ENCODE measurements around the gene CHPF. TPM values are rescaled to one million over a fixed set of nuclear protein-coding genes. Genes with fewer than 3 reads are reported as not detected.

The CHPF gene
- total RNA-seq, 2 experiments from 2014 or later, result 16.6 to 18.4 TPM

DNA sequence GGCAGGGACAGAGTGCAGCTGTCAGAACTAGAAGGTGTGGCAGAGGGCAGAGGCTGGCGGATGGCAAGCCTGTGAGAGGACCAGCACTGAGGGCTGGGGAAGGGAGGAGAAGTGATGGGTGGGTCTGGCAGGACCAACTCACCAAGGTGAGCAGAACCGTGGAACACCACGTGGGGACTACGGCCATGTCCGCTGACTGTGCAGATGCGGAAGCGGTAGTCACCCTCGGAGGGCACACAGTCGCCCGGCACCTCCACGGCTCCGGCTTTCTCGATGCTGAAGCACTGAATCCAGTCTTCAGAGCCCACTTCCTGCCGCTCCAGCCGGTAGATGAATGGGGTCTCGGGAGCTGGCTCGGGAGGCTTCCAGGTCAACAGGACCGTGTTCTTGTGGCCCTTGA is 23.5 kb upstream of the CHPF start:
- Mint-ChIP-seq H3K36me3 (ENCODE audit: low read depth) (no peaks in the 10 kb centered on the region), H3K4me3 (no peak overlapping the region), H3K27me3 (peaks cover 30% of the 10 kb centered on the region), H3K4me1 (ENCODE audit: low read depth) (no peaks in the 10 kb centered on the region), H3K9me3 (no peaks in the 10 kb centered on the region), H3K27ac (no peak overlapping the region)
- ChIA-PET CTCF (interaction anchor here (0.7 to 1.4 kb wide), 3 partner anchors 26 to 71 kb away, joined by 3 read pairs; a partner anchor contains a TSS), POLR2A (no interaction called here)
- ATAC-seq, result no peak
- TF ChIP-seq, protein P1, sequence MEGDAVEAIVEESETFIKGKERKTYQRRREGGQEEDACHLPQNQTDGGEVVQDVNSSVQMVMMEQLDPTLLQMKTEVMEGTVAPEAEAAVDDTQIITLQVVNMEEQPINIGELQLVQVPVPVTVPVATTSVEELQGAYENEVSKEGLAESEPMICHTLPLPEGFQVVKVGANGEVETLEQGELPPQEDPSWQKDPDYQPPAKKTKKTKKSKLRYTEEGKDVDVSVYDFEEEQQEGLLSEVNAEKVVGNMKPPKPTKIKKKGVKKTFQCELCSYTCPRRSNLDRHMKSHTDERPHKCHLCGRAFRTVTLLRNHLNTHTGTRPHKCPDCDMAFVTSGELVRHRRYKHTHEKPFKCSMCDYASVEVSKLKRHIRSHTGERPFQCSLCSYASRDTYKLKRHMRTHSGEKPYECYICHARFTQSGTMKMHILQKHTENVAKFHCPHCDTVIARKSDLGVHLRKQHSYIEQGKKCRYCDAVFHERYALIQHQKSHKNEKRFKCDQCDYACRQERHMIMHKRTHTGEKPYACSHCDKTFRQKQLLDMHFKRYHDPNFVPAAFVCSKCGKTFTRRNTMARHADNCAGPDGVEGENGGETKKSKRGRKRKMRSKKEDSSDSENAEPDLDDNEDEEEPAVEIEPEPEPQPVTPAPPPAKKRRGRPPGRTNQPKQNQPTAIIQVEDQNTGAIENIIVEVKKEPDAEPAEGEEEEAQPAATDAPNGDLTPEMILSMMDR (IDR thresholded peaks at IDR 0.05), result no peak
- intact Hi-C loops (cut with micrococcal nuclease), result no loop called here
- DNase-seq, result no peak

DNA sequence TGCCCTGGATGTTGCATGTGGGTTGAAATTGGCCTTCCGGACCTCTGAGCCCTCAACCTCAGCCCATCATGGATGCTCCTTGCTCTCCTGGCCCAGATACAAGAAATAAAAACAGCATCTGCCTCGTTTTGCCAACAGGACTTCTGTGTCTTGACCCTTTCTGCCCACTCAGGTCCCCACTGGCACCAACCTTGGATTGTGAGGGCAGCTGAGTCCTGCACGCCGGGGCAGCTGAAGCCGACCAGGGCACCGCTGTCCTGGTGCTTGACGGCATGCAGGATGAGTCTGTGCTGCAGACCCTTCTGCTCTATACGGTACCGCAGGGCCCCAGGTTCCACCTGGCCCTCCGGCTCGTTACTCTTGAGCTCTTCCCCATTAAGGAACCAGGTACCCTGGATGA is 23.0 kb upstream of the CHPF start:
- intact Hi-C loops (cut with micrococcal nuclease), result no loop called here

DNA sequence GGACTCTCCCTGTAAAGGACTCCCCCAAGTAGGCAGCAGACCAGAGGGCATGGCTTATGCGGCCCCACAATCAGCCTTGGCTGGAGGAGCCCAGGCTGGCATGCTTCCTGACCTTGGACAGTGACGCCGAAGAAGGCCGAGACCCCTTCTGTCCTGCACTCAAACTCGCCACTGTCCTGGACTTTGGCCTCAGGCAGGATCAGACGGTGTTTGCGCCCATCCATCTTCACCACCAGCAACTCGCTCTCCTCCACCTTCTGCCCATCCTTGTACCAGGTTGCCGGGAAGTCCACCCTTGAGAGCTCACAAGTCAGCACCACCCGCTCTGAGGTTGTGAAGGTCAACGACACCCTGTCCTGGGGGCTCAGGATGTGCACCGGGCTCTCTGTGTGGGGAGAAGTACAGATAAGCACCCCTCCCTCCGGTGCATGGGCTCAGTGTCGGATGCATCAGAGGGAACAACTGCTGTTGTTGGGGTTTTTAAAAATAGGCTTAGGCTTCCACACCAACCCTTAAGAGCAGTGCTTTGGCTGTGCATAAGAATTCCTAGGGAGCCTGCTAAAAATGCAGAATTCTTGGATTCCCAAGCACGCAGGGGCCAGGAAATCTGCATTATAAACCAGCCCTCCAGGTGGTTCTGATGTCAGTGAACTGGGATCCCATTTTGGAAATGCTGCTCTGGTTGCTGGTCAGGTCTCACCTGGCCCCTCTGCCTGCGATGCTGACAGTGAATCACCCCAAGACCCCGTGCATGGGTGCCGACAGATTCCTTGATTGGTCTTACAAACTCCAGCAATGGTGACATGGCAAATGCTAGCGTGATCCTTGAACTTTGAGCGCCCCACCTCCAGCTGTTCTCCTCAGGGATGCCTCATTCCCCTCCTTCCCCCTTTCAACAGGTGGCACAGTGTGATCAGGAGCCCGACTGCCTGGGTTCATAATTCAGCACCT is 21.8 kb upstream of the CHPF start:
- H3K27ac Mint-ChIP-seq, result no peak overlapping the region
- POLR2A ChIA-PET, result no interaction called here
- H3K27me3 Mint-ChIP-seq, result peaks cover 25% of the 10 kb centered on the region
- intact Hi-C loops (cut with micrococcal nuclease), result no loop called here
- DNase-seq, result no peak
- H3K4me3 Mint-ChIP-seq, result no peak overlapping the region
- no peaks in the 10 kb centered on the region for H3K9me3 Mint-ChIP-seq
- no peaks in the 10 kb centered on the region for H3K4me1 Mint-ChIP-seq (ENCODE audit: low read depth)
- ATAC-seq, result no peak
- TF ChIP-seq, protein P1 (IDR thresholded peaks at IDR 0.05), result no peak
- H3K36me3 Mint-ChIP-seq (ENCODE audit: low read depth), result no peaks in the 10 kb centered on the region
- CTCF ChIA-PET, result interaction anchor here (2.0 kb wide), 1 partner anchor 23 kb away, joined by 4 read pairs; no protein-coding TSS in a partner anchor

More for the DNA sequence above, 23.0 kb upstream of the CHPF start:
- ATAC-seq (no peak), DNase-seq (no peak)
- TF ChIP-seq, protein P1 (IDR thresholded peaks at IDR 0.05), result no peak
- no peaks in the 10 kb centered on the region for H3K4me1 Mint-ChIP-seq (ENCODE audit: low read depth)
- H3K27ac Mint-ChIP-seq, result no peak overlapping the region
- peaks cover 25% of the 10 kb centered on the region for H3K27me3 Mint-ChIP-seq
- ChIA-PET POLR2A (no interaction called here), CTCF (interaction anchor here (1.1 to 1.4 kb wide), 2 partner anchors 26 to 37 kb away, joined by 3 read pairs; no protein-coding TSS in a partner anchor)
- H3K9me3 Mint-ChIP-seq, result no peaks in the 10 kb centered on the region
- H3K36me3 Mint-ChIP-seq (ENCODE audit: low read depth), result no peaks in the 10 kb centered on the region
- H3K4me3 Mint-ChIP-seq, result no peak overlapping the region

DNA sequence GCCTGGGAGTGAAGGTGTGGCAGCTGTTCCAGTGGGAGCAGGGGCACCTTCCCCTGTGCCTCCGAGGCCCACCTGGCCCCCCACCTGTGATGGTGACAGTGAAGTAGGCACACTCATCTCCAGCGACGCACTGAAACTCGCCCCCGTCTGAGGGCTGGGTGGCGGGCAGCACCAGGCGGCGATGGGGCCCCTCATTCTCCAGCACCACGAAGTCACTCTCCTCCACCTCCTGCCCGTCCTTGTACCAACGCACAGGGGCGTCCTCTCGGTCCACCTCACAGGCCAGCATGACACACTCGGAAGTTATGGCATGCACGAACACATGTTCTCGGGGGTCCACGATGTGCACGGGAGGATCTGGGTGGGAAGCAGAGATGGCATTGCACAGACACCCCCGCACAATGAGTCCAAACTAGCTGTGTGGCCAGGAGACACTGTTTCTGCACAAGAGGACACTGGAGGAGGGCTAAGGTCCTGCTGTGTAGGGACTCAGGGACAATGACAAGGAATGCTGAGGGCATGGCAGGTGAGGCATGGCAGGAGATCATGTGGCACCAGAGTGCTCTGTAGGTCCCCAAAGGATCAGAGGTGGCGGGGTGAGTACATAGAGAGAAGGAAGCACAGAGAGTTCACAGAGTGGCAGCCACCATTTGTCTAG is 19.8 kb upstream of the CHPF start:
- no peak overlapping the region for H3K4me3 Mint-ChIP-seq
- TF ChIP-seq, protein P1 (IDR thresholded peaks at IDR 0.05), result no peak
- intact Hi-C loops (cut with micrococcal nuclease), result no loop called here
- H3K27me3 Mint-ChIP-seq, result peaks cover 12% of the 10 kb centered on the region
- H3K4me1 Mint-ChIP-seq (ENCODE audit: low read depth), result no peaks in the 10 kb centered on the region
- DNase-seq (no peak), ATAC-seq (no peak)
- POLR2A ChIA-PET, result no interaction called here
- no peak overlapping the region for H3K27ac Mint-ChIP-seq
- no peaks in the 10 kb centered on the region for H3K36me3 Mint-ChIP-seq (ENCODE audit: low read depth)
- H3K9me3 Mint-ChIP-seq, result no peaks in the 10 kb centered on the region
- CTCF ChIA-PET, result interaction anchor here (1.0 to 2.0 kb wide), 2 partner anchors 21 to 79 kb away, joined by 3 to 4 read pairs; no protein-coding TSS in a partner anchor
